ENCODE measurements around the gene COL23A1. TPM values are rescaled to one million over a fixed set of nuclear protein-coding genes. Genes with fewer than 3 reads are reported as not detected.
A peak's percentile ranks its signal among the peaks of the same experiment; 100 is the strongest.

The COL23A1 gene
- total and polyA plus RNA-seq, 2 of the 8 experiments (the other 6 are each of a cell fraction or from before 2014, with no cell fraction given): 3.1 to 4.7 TPM

GRCh38 chr5:178576591-178577351 is 13.4 kb downstream of the COL23A1 start:
- ChIA-PET CTCF (ENCODE audit: partially characterized antibody) (interaction anchor here (0.7 to 1.1 kb wide), 4 partner anchors 9 to 115 kb away, joined by 3 to 4 read pairs (median 3); no protein-coding TSS in a partner anchor), POLR2A (ENCODE audit: partially characterized antibody) (interaction anchor here (1.0 to 2.6 kb wide), 2 partner anchors 12 to 114 kb away, joined by 4 to 11 read pairs; partner anchors contain the start of gene COL23A1)
- Histone ChIP-seq H4K20me1 (replicated peaks in 1 of 2; ENCODE audit: control insufficient read depth in 1 of 2, insufficient read depth in 2 of 2, low read length in 2 of 2) (peaks cover 0 to 5% of the 10 kb centered on the region in 2 experiments), H3K56ac (replicated peaks; ENCODE audit: insufficient read length, low read depth, low read length) (peak overlapping the region; percentile 70), H2BK120ac (replicated peaks; ENCODE audit: low read depth, low read length) (no peak overlapping the region), H2BK20ac (ENCODE audit: low read length) (no peak overlapping the region), H2BK12ac (ENCODE audit: low read depth, low read length) (no peak overlapping the region), H3K9ac (replicated peaks in 1 of 4; ENCODE audit: extremely low read depth in 1 of 4, low read depth in 3 of 4, low read length in 3 of 4) (peak overlapping the region in 3 of 4 experiments; percentile 29 to 85 (median 53); a peak in 4 of 7 replicates), H2BK15ac (ENCODE audit: low read length) (peak overlapping the region; percentile 72; the same call in 1 of the 2 replicates), H3K4me1 (replicated peaks in 1 of 4; ENCODE audit: control insufficient read depth in 3 of 4, insufficient read depth in 4 of 4, low read length in 3 of 4) (peaks cover 0 to 11% (median 4%) of the 10 kb centered on the region in 4 experiments; a peak in 4 of 7 replicates), H2AK5ac (ENCODE audit: low read depth, low read length) (no peak overlapping the region), H3K4me3 (ENCODE audit: extremely low read depth in 1 of 4, insufficient read depth in 2 of 4, low read depth in 3 of 4, low read length in 4 of 4) (peak overlapping the region; percentile 57 to 74 (median 62)), H3K79me2 (ENCODE audit: control insufficient read depth in 1 of 2, insufficient read depth in 2 of 2, low read length in 2 of 2) (no peaks in the 10 kb centered on the region), H2AFZ (ENCODE audit: low read length) (0 out of 2 replicates have a peak overlapping the region, but pooled peaks have one; percentile 85), H4K91ac (replicated peaks; ENCODE audit: insufficient read length, low read length) (peak overlapping the region; percentile 83), H3K79me1 (ENCODE audit: low read depth, low read length) (no peaks in the 10 kb centered on the region), H3K27me3 (replicated peaks in 1 of 4; ENCODE audit: control insufficient read depth in 3 of 4, extremely low read depth in 1 of 4, insufficient read depth in 3 of 4, low read length in 3 of 4) (peaks cover 0 to 17% (median 11%) of the 10 kb centered on the region in 4 experiments; a peak in 6 of 7 replicates), H3K23me2 (ENCODE audit: low read depth, low read length) (peaks cover 7% of the 10 kb centered on the region; the same call in 1 of the 2 replicates), H3K14ac (ENCODE audit: insufficient read length) (no peak overlapping the region), H3K27ac (ENCODE audit: low read depth, low read length) (no peak overlapping the region), H3K4ac (replicated peaks; ENCODE audit: insufficient read length, low read depth, low read length) (no peak overlapping the region), H2BK5ac (ENCODE audit: low read depth, low read length) (peak overlapping the region; percentile 24; the same call in 1 of the 2 replicates), H3K4me2 (ENCODE audit: insufficient read depth in 1 of 2, low read depth in 2 of 2, low read length in 2 of 2) (peak overlapping the region; percentile 90 to 97), H3K18ac (ENCODE audit: extremely low read depth, low read length) (peak overlapping the region; percentile 78), H3K9me3 (ENCODE audit: insufficient read depth in 2 of 2, low read depth in 1 of 2, low read length in 1 of 2) (peaks cover 4 to 5% of the 10 kb centered on the region in 2 experiments; a peak in 2 of 4 replicates), H4K5ac (ENCODE audit: insufficient read length, low read depth, low read length) (no peak overlapping the region), H3K23ac (ENCODE audit: insufficient read length) (no peak overlapping the region), H3K36me3 (ENCODE audit: control insufficient read depth in 2 of 4, insufficient read depth in 4 of 4, low read length in 3 of 4) (no peaks in the 10 kb centered on the region), H4K8ac (ENCODE audit: extremely low read depth, insufficient read depth, low read length) (peak overlapping the region; percentile 74; the same call in 1 of the 2 replicates)
- whole genome bisulfite sequencing, 2 experiments (ENCODE audit: extremely low coverage in 1 of 2, insufficient coverage in 1 of 2, insufficient read length in 1 of 2, insufficient replicate concordance in 2 of 2, low coverage in 1 of 2, low lambda C conversion rate in 2 of 2, missing lambda C conversion rate in 1 of 2): 4% methylated on average over 59 of the region's 92 CpGs; no CpG with 5 or more reads in 1 of the 2 experiments
- peak in 1 of 2 experiments; percentile 76 for DNase-seq (ENCODE audit: low read depth in 1 of 2, low spot score in 2 of 2)
- FAIRE-seq: no peak
- no peak for TF ChIP-seq SIX5 (IDR thresholded peaks at IDR 0.05; ENCODE audit: low read depth, low read length)
- TF ChIP-seq RBBP5 (IDR thresholded peaks at IDR 0.05; ENCODE audit: borderline replicate concordance, low read depth, low read length): peak; percentile 63; the same call in 1 of the 2 replicates
- TF ChIP-seq GTF2F1 (IDR thresholded peaks at IDR 0.05; ENCODE audit: borderline replicate concordance, low read depth, low read length): no peak
- peak; percentile 7; the same call in 1 of the 2 replicates for TF ChIP-seq TAF1 (IDR thresholded peaks at IDR 0.05; ENCODE audit: low read depth, low read length)
- no peak for TF ChIP-seq SP4 (IDR thresholded peaks at IDR 0.05; ENCODE audit: low read length)
- TF ChIP-seq SUZ12 (IDR thresholded peaks at IDR 0.05; ENCODE audit: low read length): peak; percentile 53
- TF ChIP-seq ZNF274 (IDR thresholded peaks at IDR 0.05; ENCODE audit: borderline replicate concordance, extremely low read depth, low read length): no peak
- no peak for TF ChIP-seq SAP30 (IDR thresholded peaks at IDR 0.05; ENCODE audit: insufficient read depth, insufficient replicate concordance, low read length)
- TF ChIP-seq USF2 (IDR thresholded peaks at IDR 0.05; ENCODE audit: low read length): no peak
- no peak for TF ChIP-seq JUN (IDR thresholded peaks at IDR 0.05; ENCODE audit: low read depth, low read length)

Data from H1 (cell line).